Muscle layer of duodenum (tissue), 2 donors: ENCODE data around the gene RTN4R.

Source experiments
- H3K27ac ChIP-seq: one replicate; pipeline ENCODE4 v1.7.0; 2013; ENCODE audit warnings: mild to moderate bottlenecking, low read length
- H3K27me3 ChIP-seq: one replicate; pipeline ENCODE4 v1.7.0; 2013; ENCODE audit warnings: low read depth, mild to moderate bottlenecking, control low read depth, low read length
- H3K36me3 ChIP-seq, 2 donors: one replicate each; pipeline ENCODE4 v1.7.0; 2013; ENCODE audit warnings: low read length in 2 of 2, control low read depth in 1 of 2, mild to moderate bottlenecking in 1 of 2; ENCODE audit not compliant: insufficient read depth in 2 of 2, control insufficient read depth in 1 of 2
- H3K4me1 ChIP-seq, 2 donors: one replicate each; pipeline ENCODE4 v1.7.0; 2013; ENCODE audit warnings: low read length in 2 of 2, mild to moderate bottlenecking in 2 of 2, control low read depth in 1 of 2, moderate library complexity in 1 of 2; ENCODE audit not compliant: insufficient read depth in 2 of 2, control insufficient read depth in 1 of 2
- H3K4me3 ChIP-seq, 2 donors: one replicate each; pipeline ENCODE4 v1.7.0; 2013; ENCODE audit warnings: low read length in 2 of 2, low read depth in 1 of 2, mild to moderate bottlenecking in 1 of 2
- H3K9me3 ChIP-seq, 2 donors: one replicate each; pipeline ENCODE4 v1.7.0; 2013; ENCODE audit warnings: low read length in 2 of 2, control low read depth in 1 of 2, mild to moderate bottlenecking in 1 of 2; ENCODE audit not compliant: control insufficient read depth in 1 of 2
- donor health status: healthy.

RTN4R gene

DNA sequence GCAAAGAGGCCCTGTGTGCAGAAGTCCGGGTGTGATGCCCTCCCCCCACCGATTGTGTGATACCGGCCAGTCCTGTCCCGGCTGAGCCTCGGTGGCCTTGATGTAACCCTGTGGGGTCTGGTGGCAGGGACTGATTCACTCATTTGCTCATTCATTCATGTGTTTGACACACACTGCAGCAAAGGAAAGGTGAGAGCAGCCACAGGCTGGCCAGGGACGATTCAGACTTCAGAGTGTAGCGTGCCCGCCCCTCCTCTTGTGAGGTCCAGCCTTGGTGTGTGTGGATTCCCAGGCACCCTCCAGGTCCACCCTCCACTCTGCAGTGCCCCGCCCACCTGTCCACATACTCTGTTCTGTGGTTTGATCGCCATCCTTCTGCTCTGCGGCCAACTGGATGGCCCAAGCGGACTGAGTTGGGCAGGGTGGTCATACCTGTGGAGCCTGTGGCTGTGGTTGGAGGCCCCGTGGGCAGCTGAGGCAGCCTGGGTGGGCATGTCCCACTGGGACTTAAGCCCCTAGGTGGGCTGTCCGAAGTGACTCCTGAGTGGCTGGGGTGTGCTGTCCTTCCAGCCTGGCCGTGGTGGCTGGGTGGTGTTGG, 59.3 kb downstream of the RTN4R start:
- Histone ChIP-seq H3K9me3 (no peaks in the 10 kb centered on the region), H3K36me3 (no peaks in the 10 kb centered on the region), H3K27me3 (no peaks in the 10 kb centered on the region), H3K4me3 (no peak overlapping the region), H3K27ac (no peak overlapping the region), H3K4me1 (peaks cover 3 to 36% of the 10 kb centered on the region in 2 donors)

DNA sequence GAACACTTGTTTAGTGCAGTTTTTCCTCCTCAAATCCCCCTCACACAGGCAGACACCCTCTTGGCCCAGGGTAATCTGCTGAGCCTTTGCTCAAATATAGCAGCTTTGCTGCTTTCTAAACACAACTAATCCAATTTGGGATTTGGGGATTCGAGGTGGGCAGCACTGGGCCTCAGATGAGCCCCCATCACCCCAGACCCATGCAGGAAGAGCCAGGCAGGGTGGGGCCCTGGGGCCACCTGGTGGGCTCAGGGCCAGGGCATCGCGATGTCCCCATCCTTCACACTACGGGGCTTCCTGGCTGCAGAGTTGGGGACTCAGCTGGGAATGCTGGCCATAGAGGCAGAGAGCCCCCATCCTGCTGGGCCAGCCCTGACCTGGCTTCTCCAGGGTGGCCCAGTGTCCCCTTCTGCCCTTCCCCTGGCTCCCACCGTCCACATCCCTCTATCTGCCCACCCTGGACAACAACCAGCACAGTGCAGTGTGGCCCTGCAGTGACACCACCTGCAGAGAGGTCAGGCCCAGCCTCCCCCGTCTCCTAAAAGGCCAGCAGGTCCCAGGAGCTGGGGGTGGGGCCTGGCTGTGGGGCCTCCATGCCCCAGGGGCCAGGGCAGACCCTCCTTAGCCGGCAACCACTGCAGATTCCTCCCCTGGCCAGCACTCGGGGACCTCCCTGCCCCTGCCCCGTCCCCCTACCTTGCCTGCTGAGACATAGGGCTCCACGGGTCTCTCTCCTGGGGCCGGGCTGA, 60.7 kb downstream of the RTN4R start:
- H3K27me3 ChIP-seq, result no peaks in the 10 kb centered on the region
- peak overlapping the region; percentile 66 for H3K4me3 ChIP-seq
- peaks cover 9 to 46% of the 10 kb centered on the region in 2 donors for H3K4me1 ChIP-seq
- H3K36me3 ChIP-seq, result no peaks in the 10 kb centered on the region
- peak overlapping the region; percentile 71 for H3K27ac ChIP-seq
- no peaks in the 10 kb centered on the region for H3K9me3 ChIP-seq

DNA sequence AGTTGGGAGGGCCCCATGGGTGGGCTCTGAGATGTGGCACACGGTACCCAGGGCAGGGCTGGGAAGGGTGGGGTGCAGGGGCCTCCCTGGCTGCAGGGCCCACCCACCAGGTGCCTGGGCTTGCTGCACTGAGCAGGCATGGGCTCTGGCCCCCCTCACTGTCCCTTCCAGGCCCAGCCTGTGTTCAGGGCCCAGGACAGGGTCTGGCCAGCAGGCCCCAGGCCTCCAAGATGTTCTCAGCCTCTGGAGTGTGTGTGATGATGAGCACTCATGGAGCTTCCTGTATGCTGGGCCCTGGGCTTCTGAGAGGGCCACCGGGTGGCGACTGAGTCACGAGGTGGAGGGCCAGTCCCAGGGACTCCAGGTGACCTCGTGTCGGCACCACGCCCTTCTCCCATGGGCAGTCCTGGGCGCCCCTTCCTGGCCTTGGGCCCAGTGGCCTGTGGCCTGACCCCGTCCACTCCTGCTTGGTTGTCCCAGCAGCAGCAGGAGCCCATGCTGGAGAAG, 61.4 kb downstream of the RTN4R start:
- peak overlapping the region; percentile 66 for H3K4me3 ChIP-seq
- H3K9me3 ChIP-seq, result no peaks in the 10 kb centered on the region
- H3K4me1 ChIP-seq, result peaks cover 9 to 42% of the 10 kb centered on the region in 2 donors
- H3K27ac ChIP-seq, result peak overlapping the region; percentile 71
- no peaks in the 10 kb centered on the region for H3K36me3 ChIP-seq
- no peaks in the 10 kb centered on the region for H3K27me3 ChIP-seq

DNA sequence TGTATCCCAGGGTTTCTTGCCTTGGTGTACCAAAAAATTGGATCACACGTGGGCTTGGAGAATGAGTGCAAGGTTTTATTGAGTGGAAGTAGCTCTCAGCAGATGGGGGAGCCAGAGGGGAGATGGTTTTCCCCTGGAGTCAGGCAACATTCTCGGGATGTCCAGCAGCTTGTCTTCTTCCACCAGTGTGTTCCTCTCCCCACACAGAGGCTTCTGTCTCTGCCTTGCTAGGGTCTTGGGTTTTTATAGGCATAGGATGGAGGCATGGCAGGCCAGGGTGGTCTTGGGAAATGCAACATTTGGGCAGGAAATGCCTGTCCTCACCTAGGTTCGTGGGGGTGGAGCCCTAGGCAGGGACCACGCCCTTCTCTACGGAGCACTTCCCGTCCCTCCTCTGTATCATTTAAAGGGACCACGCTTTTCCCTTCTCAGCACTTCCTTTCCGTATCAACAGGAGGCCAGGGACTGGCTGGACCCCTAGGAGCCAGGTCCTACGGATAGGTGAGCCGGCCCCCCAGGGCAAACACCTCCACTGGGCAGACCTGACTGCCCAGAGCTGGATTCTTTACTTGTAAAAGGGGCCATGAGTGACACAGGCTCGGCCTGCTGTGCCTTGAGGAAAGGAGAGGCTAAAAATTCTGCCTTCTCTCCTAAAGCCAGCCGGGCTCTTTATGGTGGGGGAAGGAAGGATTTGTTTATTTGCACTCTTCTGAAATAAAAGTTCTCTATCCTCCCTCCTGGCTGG, 62.0 kb downstream of the RTN4R start:
- Histone ChIP-seq H3K9me3 (no peaks in the 10 kb centered on the region), H3K36me3 (no peaks in the 10 kb centered on the region), H3K27me3 (no peaks in the 10 kb centered on the region), H3K27ac (peak overlapping the region; percentile 71), H3K4me3 (peak overlapping the region; percentile 66), H3K4me1 (peaks cover 9 to 35% of the 10 kb centered on the region in 2 donors)

DNA sequence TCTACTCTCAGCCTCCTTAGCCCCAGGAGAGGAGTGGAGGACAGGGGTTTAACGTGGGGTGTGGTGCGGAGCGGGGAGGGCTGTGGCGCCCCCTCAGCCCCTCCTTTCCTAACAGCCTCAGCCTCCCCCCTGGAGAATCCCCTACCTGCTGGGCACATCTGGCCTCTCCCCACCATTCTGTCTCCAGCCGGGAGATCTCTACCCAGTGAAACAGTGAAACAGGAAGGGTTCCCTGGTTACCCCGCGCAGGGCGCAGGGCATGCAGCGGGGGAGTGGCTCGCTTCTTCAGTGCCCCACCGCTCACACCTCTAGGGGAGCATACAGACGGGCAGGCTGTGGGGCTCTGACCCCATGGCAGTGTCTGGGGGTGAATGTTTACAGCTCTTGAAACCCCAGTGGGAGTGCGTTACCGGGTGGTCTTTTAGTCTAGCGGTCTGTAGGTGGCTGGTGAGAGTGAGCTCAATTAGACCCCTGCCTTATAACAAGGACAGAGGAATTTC, 62.6 kb downstream of the RTN4R start:
- Histone ChIP-seq H3K4me3 (no peak overlapping the region), H3K27ac (no peak overlapping the region), H3K4me1 (peaks cover 9 to 33% of the 10 kb centered on the region in 2 donors), H3K9me3 (no peaks in the 10 kb centered on the region), H3K27me3 (no peaks in the 10 kb centered on the region), H3K36me3 (no peaks in the 10 kb centered on the region)

DNA sequence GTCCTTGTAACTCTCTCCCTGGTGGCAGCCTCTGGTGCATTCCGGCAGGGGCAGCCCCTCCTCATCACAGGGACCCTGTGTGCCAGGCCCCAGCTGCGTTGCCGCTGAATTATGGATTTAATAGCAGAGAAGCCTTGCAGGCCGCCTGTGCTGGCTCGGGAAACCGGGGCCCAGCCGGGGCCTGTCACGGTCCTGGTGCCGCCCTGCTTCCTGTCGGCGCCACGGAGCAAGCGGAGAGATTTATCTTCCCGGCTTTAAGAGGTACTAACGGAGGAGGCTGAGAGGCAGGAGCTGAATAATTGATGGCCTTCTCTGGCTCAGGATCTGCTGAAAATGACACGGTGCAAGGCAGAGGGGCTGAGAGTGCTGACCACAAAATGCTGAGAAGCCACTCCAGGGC, 63.3 kb downstream of the RTN4R start:
- H3K9me3 ChIP-seq, result no peaks in the 10 kb centered on the region
- peak overlapping the region; percentile 40 for H3K27ac ChIP-seq
- no peaks in the 10 kb centered on the region for H3K27me3 ChIP-seq
- H3K36me3 ChIP-seq, result no peaks in the 10 kb centered on the region
- H3K4me1 ChIP-seq, result peaks cover 9 to 33% of the 10 kb centered on the region in 2 donors
- H3K4me3 ChIP-seq, result no peak overlapping the region

DNA sequence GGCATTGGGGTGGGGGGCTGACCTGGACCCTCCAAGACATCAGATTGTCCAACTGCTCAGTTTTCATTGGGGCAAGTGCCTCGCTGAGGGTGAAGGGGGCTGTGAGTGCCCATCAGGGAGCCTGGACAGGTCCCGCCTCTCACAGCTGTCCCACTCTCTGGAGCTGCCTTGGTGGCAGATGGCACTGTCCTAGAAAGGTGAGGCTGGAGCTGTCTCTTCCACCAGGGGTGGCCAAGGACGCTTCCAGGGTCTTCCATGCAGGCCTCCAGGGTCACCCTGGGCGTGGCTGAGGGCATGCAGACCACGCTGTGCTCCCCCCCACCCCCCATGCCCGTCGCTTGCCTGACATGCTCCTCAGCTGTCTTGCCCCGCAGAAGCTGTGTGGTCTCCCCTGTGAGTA, 63.8 kb downstream of the RTN4R start:
- Histone ChIP-seq H3K9me3 (no peaks in the 10 kb centered on the region), H3K27ac (peak overlapping the region; percentile 40)

DNA sequence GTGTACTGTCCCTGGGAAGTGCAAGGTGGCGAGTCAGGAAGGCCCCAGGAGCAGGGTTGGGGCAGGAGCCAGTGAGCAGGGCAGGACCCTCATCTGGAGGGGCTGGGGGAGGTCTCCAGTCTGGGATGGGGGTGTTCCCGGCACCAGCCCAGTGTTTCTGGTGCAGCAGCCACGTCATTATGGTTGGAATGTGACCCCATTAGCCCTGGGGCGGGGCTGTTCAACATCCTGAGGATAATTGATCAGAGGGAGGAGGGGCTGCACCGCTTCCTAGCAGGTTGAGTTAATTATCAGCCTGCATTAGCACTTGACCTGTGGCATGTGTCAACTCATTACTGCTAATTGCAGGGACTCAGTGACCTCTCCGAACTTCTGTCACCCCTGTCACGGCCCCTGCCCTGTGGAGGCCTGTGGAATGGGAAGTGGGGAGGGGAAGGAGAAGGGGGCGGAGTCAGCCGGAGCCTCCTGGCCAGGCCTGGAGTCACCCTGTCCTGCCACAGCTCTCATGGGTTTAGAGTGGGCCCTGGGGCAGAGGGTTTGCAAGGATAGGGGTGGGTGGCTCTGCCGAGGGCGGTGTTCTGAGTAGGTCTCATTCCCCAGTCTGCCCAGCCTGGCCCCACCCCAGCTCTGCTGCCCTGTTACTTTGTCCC, 64.4 kb downstream of the RTN4R start:
- H3K27ac ChIP-seq, result peak overlapping the region; percentile 63
- H3K27me3 ChIP-seq, result no peaks in the 10 kb centered on the region
- H3K4me3 ChIP-seq, result no peak overlapping the region
- H3K36me3 ChIP-seq, result no peaks in the 10 kb centered on the region
- H3K9me3 ChIP-seq, result no peaks in the 10 kb centered on the region
- peaks cover 9 to 33% of the 10 kb centered on the region in 2 donors for H3K4me1 ChIP-seq

More for the DNA sequence above, 63.8 kb downstream of the RTN4R start:
- peaks cover 9 to 33% of the 10 kb centered on the region in 2 donors for H3K4me1 ChIP-seq
- no peak overlapping the region for H3K4me3 ChIP-seq
- no peaks in the 10 kb centered on the region for H3K36me3 ChIP-seq
- no peaks in the 10 kb centered on the region for H3K27me3 ChIP-seq

DNA sequence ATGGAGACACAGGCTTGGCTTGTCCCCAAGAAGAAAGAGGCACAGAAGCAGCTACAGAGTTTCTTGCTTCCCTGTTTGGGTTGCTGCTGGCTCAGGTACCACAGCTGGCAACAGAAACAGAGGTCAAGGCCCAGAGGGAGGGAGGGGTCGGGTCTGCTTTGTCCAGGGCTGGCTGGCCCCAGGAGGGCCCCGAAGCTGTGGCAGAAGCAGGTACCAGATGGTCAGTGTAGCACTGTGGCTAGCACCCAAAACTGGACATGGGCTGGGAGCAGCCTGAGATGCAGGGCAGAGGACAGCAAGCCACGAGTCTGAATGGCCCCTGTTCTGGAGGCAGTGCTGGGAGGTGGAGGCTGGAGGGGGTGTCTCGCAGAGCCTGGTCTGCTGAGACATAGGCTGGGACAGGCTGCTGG, 65.0 kb downstream of the RTN4R start:
- Histone ChIP-seq H3K4me1 (peaks cover 9 to 33% of the 10 kb centered on the region in 2 donors), H3K27ac (peak overlapping the region; percentile 63), H3K27me3 (no peaks in the 10 kb centered on the region), H3K4me3 (no peak overlapping the region), H3K36me3 (no peaks in the 10 kb centered on the region), H3K9me3 (no peaks in the 10 kb centered on the region)

DNA sequence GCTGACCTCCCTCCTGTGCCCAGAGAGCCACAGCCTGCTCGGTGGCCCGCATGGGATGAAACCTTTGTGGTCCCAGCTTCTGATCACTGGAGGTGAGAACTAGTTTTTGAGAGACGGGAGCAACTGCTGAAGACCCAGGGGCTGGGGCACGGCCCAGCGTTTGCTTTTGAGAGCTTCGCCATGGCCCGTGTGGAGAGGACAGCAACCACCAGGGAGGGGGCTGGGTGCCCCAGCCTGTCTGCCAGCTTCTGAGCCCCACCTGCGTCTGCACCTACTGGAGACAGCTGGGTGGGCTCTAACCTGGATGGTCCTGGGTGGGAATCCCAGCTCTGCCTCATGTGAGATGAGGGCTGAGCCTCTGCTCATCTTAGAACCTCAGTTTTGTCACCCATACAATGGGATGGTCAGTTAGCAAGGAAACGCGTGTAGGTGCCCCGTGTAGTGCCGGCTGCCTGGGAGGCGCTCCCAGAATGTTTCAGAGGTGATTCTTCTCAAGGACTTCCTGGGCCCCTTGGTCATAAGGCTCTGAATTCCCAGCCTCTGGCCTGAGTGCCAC, 66.2 kb downstream of the RTN4R start:
- H3K27ac ChIP-seq, result no peak overlapping the region
- no peaks in the 10 kb centered on the region for H3K27me3 ChIP-seq
- H3K9me3 ChIP-seq, result no peaks in the 10 kb centered on the region
- peaks cover 9 to 24% of the 10 kb centered on the region in 2 donors for H3K4me1 ChIP-seq
- H3K36me3 ChIP-seq, result no peaks in the 10 kb centered on the region
- no peak overlapping the region for H3K4me3 ChIP-seq
